Measurements from ENCODE around the gene HDAC4.

The HDAC4 gene

GRCh38 chr2:239122421-239123110 lies 278.3 kb downstream of the HDAC4 start:
- Histone ChIP-seq H3K4me3 (no peak overlapping the region), H3K27ac (no peak overlapping the region)
- DNase-seq (ENCODE audit: low spot score) = no peak
- TF ChIP-seq, protein P1, sequence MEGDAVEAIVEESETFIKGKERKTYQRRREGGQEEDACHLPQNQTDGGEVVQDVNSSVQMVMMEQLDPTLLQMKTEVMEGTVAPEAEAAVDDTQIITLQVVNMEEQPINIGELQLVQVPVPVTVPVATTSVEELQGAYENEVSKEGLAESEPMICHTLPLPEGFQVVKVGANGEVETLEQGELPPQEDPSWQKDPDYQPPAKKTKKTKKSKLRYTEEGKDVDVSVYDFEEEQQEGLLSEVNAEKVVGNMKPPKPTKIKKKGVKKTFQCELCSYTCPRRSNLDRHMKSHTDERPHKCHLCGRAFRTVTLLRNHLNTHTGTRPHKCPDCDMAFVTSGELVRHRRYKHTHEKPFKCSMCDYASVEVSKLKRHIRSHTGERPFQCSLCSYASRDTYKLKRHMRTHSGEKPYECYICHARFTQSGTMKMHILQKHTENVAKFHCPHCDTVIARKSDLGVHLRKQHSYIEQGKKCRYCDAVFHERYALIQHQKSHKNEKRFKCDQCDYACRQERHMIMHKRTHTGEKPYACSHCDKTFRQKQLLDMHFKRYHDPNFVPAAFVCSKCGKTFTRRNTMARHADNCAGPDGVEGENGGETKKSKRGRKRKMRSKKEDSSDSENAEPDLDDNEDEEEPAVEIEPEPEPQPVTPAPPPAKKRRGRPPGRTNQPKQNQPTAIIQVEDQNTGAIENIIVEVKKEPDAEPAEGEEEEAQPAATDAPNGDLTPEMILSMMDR (IDR thresholded peaks at IDR 0.05) = no peak

GRCh38 chr2:239121600-239122012 lies 279.2 kb downstream of the HDAC4 start:
- no peak overlapping the region for H3K4me3 ChIP-seq
- H3K27ac ChIP-seq = peak overlapping the region in 1 of 2 donors; percentile 41
- DNase-seq (ENCODE audit: low spot score) = no peak
- TF ChIP-seq, protein P1 (IDR thresholded peaks at IDR 0.05) = no peak

GRCh38 chr2:239120664-239121063 lies 280.2 kb downstream of the HDAC4 start:
- DNase-seq (ENCODE audit: low spot score) = no peak
- no peak overlapping the region for H3K27ac ChIP-seq

GRCh38 chr2:239119346-239120126 lies 281.3 kb downstream of the HDAC4 start:
- no peak overlapping the region for H3K4me3 ChIP-seq
- TF ChIP-seq, protein P1 (IDR thresholded peaks at IDR 0.05) = no peak
- H3K27ac ChIP-seq = no peak overlapping the region
- DNase-seq (ENCODE audit: low spot score) = no peak

More at GRCh38 chr2:239120664-239121063, 280.2 kb downstream of the HDAC4 start:
- H3K4me3 ChIP-seq = no peak overlapping the region
- TF ChIP-seq, protein P1 (IDR thresholded peaks at IDR 0.05) = no peak

GRCh38 chr2:239118675-239119211 lies 282.1 kb downstream of the HDAC4 start:
- H3K4me3 ChIP-seq = no peak overlapping the region
- H3K27ac ChIP-seq = no peak overlapping the region
- TF ChIP-seq, protein P1 (IDR thresholded peaks at IDR 0.05) = no peak
- DNase-seq (ENCODE audit: low spot score) = no peak

DNA sequence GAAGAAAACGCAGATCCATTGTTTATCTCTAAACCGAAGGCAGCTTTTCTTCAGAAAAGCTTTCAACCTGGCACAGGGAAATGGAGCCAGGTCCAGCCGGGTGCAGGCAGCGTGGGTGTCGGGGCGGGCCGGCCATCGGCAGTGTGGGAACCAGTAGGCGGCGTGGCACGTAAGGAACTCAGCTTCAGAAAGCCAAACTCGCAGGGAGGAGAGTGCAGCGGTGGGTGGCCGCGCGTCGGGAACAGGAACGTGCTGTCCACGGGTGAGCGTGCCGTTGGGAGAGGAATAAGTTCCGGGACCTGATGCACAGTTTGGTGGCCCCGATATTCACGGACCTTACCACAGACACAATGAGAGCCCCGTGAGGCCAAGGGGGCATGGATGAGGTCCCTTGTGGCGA lies 282.6 kb downstream of the HDAC4 start:
- TF ChIP-seq, protein P1 (IDR thresholded peaks at IDR 0.05) = no peak

More for the DNA sequence above, 282.6 kb downstream of the HDAC4 start:
- Histone ChIP-seq H3K4me3 (no peak overlapping the region), H3K27ac (no peak overlapping the region)
- DNase-seq (ENCODE audit: low spot score) = no peak

Data from coronary artery (tissue), 2 donors.